Hepatic stellate cell (primary cell): Measurements from ENCODE around the gene ANKRD49.
A peak's percentile ranks its signal among the peaks of the same experiment; 100 is the strongest.

Experiments used
- DNase-seq: peaks from one replicate; pipeline ENCODE4 v3.0.0; 2011; ENCODE audit warnings: low spot score

The ANKRD49 gene

GRCh38 chr11:94507485-94507884, 13.7 kb downstream of the ANKRD49 start:
- DNase-seq, result no peak

DNA sequence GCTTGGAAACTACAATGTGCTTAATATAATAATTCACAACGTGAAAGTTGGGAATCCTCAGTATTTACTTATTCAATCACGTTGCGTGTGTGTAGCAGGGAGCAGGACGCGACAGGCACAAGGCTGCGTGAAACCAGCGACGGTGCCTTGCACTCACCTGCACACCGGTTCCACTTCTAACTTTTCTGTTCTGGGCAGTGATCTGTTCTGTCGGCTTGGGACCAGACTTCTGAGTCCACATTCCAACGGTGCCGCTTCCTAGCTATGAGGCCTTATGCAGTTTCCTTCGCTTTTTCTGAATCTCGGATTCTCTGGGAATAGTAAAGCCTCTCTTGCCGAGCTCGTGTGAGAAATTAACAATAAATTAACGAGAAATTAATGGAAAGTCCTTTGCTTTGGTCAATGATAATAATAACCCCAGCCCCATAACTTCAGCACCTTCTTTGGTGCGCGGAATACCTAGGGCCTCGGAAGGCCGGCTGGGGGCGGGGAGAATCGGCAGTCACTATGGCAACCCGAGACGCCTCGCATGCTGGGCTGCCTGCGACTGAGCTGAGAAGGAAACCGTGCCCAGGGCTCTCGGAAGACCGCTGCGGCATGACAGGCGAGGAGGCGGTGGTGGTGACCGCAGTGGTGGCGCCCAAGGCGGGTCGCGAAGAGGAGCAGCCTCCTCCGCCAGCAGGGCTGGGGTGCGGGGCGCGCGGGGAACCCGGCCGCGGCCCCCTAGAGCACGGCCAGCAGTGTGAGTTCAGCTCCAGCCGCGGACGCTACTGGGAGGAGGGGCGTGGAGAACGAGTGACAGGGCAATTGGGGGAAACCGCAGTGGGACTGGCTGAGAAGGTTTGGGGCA, 18.4 kb downstream of the ANKRD49 start, which contains the start of gene C11orf97:
Gene C11orf97, plus strand, starts transcription at position 530 of the 850 bp plus-strand sequence. Its CDS starts 68 bp downstream, at position 598.
- peak; percentile 60 for DNase-seq

DNA sequence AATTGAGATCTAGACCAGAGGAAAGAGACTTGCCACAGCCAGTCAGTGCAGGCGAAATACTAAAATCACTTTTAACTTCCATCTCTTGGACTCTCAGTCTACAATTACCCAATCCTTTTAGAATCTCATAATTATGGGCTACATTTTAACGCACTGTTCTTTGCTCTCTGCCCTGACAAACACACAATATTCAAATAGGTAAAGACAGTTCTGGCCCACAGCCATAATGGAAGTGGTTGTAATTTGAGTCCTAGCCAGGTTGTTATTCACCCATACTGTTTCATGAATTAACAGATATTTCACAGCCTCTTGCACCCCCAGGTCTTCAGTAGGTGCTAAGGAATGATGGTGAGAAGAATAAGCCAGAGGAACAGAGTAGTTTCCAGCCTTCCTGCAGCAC, 19.3 kb downstream of the ANKRD49 start:
- no peak for DNase-seq

DNA sequence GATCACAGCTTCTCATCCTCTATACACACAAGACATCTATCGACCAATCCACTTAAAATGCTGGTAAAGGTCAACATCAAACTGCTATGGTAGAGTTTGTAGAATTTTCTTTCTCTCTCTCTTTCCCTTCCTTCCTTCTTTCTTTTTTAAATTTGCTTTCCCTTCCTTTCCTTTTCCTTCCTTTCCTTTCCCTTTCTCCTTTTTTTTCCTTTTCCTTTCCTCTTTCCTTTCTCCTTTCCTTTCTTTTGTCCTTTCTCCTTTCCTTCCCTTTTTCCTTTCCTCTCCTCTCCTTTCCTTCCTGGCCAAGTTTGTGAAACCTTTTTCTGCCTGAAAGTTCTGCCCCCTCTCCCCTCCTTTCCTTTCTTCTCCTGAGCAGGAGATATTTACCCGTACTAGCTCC, 21.6 kb downstream of the ANKRD49 start:
- DNase-seq, result no peak

DNA sequence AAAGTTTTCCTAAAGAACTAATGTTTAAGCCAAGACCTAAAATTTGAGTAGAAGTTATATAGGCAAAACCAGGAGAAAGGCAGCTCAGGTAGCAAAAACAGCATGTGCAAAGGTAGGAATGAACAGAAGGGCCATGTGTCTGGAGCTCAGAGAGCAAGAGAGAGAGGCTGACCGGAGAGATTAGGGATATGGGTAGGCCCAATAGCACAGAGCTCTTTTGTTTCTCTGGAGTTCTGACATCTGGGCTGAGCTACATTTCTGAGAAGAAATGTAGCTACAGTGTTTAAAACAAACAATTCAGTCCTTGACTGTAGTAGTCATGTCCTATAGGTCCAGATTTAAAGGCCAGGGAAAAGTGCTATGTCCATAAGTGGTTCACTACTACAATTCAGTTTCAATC, 22.9 kb downstream of the ANKRD49 start:
- DNase-seq, result no peak

- no peak for DNase-seq
These were observed 24.5 kb downstream of the ANKRD49 start for GRCh38 chr11:94518300-94518699.

DNA sequence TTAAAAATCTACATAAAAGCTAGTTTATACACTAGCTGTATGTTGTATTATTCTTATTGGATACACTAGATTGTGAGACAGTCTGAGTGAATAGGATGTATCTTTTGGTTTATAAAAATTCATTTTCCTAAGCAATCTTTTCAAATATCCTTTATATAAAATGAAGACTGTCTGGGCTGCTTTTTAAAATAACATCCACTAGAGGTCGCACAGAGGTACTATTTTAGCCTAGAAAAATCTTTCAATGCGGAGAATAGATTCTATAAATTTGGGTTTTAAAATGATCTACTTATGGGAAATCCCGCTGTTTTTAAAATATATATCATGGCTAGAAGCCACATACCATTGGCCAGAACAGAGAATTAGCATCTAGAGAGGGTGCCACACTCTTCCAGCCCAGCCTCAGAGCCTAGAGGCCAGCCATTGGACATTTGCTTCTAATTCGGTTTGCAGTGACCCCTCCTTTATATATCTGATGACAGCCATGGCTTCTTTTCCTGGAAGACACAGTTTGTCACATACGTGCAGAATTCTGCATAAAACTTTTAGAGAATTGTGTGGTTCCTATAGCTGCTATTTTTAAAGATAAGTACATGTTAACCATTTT, 25.8 kb downstream of the ANKRD49 start:
- DNase-seq, result no peak

- DNase-seq, result peak; percentile 20
These were observed 27.9 kb downstream of the ANKRD49 start for GRCh38 chr11:94521684-94522083.

DNA sequence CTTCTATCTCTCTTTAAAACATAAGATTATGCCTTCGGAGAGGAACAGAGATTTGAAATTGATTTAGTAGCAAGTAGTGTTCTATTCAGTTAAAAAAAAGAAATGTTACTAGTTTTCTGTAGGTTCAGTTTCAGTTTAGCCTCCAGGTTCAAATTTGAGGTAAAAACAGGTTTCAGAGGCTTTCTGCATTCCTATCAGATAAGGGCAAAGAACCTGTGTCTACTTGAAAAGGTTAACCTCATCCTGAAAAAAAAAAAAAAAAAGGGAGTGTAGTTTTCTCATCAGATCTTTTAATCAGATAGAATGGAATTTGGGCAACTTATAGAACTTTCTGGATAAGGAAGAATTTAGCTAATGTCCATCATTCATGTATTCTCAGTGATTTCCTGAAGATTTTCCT, 30.6 kb downstream of the ANKRD49 start:
- no peak for DNase-seq

DNA sequence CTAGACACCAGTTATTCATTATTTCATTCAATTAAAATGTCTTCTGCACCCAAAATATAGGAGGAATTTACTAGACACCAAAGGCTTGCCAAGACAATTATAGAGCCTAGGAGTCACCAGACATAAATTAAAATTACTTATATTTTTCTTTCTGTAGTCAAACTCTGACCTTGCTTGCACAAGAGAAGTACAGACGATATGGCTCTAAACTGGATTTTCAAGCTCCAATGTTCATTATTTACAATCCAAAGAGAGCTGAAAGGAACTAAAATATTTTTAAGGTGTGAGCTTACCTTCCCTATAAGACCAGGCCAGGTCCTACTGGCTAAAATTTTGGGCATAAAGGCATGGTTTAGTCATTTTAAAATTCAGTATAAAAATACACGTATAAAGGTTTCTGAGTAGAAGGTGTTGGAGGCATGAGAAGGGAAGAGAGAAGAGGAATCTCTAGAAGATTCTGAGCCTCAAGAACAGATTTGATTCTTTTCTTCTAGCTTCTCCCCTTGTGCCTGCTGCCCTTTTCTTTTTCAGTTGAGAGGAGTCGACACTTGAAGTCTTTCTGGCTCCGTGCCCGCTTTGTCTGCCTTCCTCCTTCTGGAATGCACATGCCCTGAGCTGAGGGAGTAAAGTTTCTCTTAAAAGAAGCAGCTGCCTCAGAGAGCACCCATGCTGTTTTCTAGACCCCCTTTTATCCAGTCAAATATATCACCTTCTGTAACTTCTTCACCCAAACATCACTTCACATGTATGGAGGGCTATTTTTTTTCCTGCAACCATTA, 32.0 kb downstream of the ANKRD49 start:
- DNase-seq, result no peak

- DNase-seq, result no peak
These were observed 33.1 kb downstream of the ANKRD49 start for GRCh38 chr11:94526645-94527438.

DNA sequence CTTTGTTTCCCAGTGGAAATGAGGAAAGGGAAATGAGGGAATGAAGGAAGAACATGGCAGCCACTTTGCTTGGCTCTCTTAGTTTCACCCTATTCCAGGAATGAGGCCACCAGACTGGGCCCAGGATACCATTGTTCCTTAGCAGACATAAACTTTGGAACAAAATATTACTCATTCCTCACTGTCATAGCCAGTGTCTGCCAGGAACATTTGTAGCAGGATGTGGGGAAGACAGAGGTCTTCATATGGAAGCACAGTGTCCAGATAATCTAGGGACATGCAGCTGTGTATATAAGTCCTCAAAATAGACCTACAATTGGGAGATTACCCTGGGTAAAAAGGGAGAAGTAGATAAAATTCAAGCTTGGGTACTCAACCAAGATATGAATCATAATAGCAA, 34.8 kb downstream of the ANKRD49 start:
- no peak for DNase-seq

GRCh38 chr11:94532211-94532610, 38.4 kb downstream of the ANKRD49 start:
- DNase-seq, result no peak

DNA sequence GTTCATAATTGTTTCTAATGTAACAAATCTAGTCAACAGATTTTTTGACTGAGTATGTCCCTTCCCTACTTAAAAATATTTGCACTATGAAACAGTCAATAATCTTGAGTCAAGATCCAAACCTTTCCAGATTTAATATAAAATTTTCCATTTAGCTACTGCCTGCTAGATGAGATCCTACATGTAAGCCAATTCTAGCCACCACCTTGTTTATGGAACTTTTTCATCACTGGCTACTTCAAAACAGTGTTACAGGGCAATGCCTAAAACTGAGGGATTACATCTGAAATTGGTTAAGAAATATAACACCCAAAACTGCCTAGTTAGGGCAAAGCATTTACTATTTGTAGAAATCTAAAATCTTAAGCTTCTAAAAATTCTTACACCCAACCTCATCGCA, 39.4 kb downstream of the ANKRD49 start:
- DNase-seq, result no peak

DNA sequence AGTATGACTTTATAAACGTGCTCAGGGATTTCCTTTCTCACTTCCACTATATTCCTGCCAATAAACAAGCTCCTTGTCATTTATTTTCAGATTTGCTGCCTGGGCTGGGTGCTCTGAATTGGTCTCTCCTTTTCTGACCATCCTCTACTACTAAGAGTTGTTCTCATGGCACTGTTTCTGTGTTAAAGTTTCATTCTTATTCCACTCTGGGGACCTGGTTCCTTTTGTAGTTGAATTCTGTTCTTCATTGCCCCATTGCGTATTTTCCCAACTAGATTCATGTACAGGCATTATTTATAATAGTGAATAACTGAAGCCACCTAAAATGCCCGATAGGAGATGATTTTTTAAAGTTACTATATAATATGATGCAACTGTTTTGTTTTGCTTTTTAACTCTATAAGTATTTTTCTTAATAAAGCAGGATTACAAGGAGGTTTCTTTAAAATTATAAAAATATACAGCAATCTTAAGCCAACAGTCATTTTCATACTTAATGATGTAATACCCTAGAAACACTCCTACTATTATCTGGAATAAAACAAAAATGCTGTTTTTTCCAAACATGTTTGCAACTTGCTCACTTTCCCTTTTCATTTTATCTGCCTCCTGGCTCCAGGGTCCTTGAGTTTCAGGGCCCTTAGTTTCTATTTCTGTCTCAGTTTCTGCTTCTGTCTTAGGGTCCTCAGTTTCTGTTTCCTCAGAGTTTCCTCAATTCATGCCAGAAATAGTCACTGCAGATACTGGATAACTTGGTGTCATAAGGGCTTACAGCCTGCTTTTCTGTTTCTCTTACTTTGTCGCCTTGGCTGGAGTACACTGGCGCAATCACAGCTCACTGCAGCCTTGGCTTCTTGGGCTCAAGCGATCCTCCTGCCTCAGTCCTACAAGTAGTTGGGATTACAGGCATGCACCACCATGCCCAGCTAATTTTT, 40.2 kb downstream of the ANKRD49 start:
- DNase-seq, result no peak

DNA sequence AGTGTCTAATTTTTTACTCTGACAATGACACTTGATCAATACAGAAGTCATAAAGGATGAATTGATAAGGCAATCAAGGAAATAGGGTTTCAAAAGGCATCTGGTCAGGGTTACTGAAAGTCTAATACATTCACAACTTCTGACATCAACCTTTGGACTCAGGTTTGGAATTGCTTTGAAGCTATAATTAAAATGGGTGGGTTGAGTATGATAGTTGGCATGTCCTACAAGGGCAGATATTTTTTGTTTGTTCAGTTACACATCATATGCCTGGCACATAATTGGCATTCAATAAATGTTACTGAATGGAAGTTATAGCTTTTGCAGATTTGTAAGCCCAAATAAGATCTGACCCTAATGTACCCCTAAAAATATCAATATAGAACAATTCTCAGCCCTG, 42.6 kb downstream of the ANKRD49 start:
- no peak for DNase-seq

- peak; percentile 47 for DNase-seq
These were observed 43.3 kb downstream of the ANKRD49 start for GRCh38 chr11:94537031-94537600.

GRCh38 chr11:94539420-94539819, 45.6 kb downstream of the ANKRD49 start:
- no peak for DNase-seq

DNA sequence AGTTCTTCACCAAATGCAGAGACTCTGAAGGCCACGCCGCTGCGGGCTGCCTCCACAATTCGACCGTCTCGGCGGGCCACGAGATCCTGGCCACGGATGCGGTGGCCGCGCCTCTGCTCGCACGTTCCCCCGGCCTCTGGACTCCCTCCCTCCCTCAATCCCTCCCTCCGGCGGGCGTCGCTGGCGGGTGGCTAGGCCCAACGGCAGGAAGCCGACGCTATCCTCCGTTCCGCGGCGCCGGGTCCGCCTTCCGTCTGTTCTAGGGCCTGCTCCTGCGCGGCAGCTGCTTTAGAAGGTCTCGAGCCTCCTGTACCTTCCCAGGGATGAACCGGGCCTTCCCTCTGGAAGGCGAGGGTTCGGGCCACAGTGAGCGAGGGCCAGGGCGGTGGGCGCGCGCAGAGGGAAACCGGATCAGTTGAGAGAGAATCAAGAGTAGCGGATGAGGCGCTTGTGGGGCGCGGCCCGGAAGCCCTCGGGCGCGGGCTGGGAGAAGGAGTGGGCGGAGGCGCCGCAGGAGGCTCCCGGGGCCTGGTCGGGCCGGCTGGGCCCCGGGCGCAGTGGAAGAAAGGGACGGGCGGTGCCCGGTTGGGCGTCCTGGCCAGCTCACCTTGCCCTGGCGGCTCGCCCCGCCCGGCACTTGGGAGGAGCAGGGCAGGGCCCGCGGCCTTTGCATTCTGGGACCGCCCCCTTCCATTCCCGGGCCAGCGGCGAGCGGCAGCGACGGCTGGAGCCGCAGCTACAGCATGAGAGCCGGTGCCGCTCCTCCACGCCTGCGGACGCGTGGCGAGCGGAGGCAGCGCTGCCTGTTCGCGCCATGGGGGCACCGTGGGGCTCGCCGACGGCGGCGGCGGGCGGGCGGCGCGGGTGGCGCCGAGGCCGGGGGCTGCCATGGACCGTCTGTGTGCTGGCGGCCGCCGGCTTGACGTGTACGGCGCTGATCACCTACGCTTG, 50.2 kb downstream of the ANKRD49 start, which contains the start of gene FUT4:
Gene FUT4, plus strand, starts transcription at position 227 of the 951 bp plus-strand sequence. Its CDS starts 213 bp downstream, at position 440.
- peak; percentile 80 for DNase-seq
